H9 (cell line): ENCODE data around the gene ATAD2B. TPM values are rescaled to one million over a fixed set of nuclear protein-coding genes. Genes with fewer than 3 reads are reported as not detected.

ENCODE experiments used
- DNase-seq: peaks from one replicate; pipeline ENCODE4 v3.0.0-alpha.2; 2017
- H2AFZ ChIP-seq: one replicate; pipeline ENCODE4 v1.6.1; 2013; ENCODE audit warnings: mild to moderate bottlenecking, low read length, control low read depth, moderate library complexity
- H2AK5ac ChIP-seq: 2 replicates; pipeline ENCODE4 v1.6.1; 2013; ENCODE audit warnings: low read length, control low read depth, mixed read lengths; ENCODE audit not compliant: insufficient read length
- H2BK120ac ChIP-seq: one replicate; pipeline ENCODE4 v1.6.1; 2013; ENCODE audit warnings: low read depth, mild to moderate bottlenecking, low read length, control low read depth, inconsistent platforms; ENCODE audit not compliant: poor library complexity, severe bottlenecking
- H2BK12ac ChIP-seq: 2 replicates; pipeline ENCODE4 v1.6.1; 2013; ENCODE audit warnings: low read length, control low read depth, mixed read lengths, low read depth; ENCODE audit not compliant: insufficient read length
- H2BK15ac ChIP-seq: 2 replicates; pipeline ENCODE4 v1.6.1; 2013; ENCODE audit warnings: low read depth, low read length, control low read depth
- H2BK20ac ChIP-seq: one replicate; pipeline ENCODE4 v1.6.1; 2013; ENCODE audit warnings: low read depth, mild to moderate bottlenecking, low read length, control low read depth, inconsistent platforms; ENCODE audit not compliant: poor library complexity, severe bottlenecking
- H2BK5ac ChIP-seq: 2 replicates; pipeline ENCODE4 v1.6.1; 2013; ENCODE audit warnings: low read length, control low read depth, mixed read lengths; ENCODE audit not compliant: insufficient read length
- H3K14ac ChIP-seq: 2 replicates; pipeline ENCODE4 v1.6.1; 2013; ENCODE audit warnings: low read length, control low read depth; ENCODE audit not compliant: insufficient read depth
- H3K18ac ChIP-seq: 2 replicates; pipeline ENCODE4 v1.6.1; 2013; ENCODE audit warnings: low read depth, mild to moderate bottlenecking, mixed read lengths, low read length, control low read depth; ENCODE audit not compliant: insufficient read length
- H3K23ac ChIP-seq: 2 replicates; pipeline ENCODE4 v1.6.1; 2013; ENCODE audit warnings: low read length, control low read depth, mixed read lengths, low read depth; ENCODE audit not compliant: insufficient read length
- H3K23me2 ChIP-seq: 2 replicates; pipeline ENCODE4 v1.6.1; 2013; ENCODE audit warnings: low read depth, mild to moderate bottlenecking, mixed read lengths, low read length, control low read depth; ENCODE audit not compliant: insufficient read length, poor library complexity, severe bottlenecking
- H3K27ac ChIP-seq: 2 replicates; pipeline ENCODE4 v1.5.1; 2013; ENCODE audit warnings: low read length, control low read depth, mixed read lengths, low read depth; ENCODE audit not compliant: insufficient read length
- H3K27me3 ChIP-seq: 2 replicates; pipeline ENCODE4 v1.6.1; 2013; ENCODE audit warnings: low read length, control low read depth, inconsistent platforms; ENCODE audit not compliant: insufficient read depth
- H3K4ac ChIP-seq: 2 replicates; pipeline ENCODE4 v1.6.1; 2013; ENCODE audit warnings: low read depth, mild to moderate bottlenecking, control low read depth, inconsistent platforms, low read length, moderate library complexity
- H3K4me1 ChIP-seq: 2 replicates; pipeline ENCODE4 v1.6.1; 2013; ENCODE audit warnings: low read length, control low read depth, inconsistent platforms; ENCODE audit not compliant: insufficient read depth
- H3K4me2 ChIP-seq: 2 replicates; pipeline ENCODE4 v1.6.1; 2013; ENCODE audit warnings: low read length, control low read depth, mixed read lengths; ENCODE audit not compliant: insufficient read length, insufficient read depth
- H3K56ac ChIP-seq: 2 replicates; pipeline ENCODE4 v1.6.1; 2013; ENCODE audit warnings: low read depth, mild to moderate bottlenecking, mixed read lengths, low read length, control low read depth; ENCODE audit not compliant: insufficient read length
- H3K79me1 ChIP-seq: 2 replicates; pipeline ENCODE4 v1.6.1; 2013; ENCODE audit warnings: low read depth, mild to moderate bottlenecking, moderate library complexity, low read length, control low read depth, inconsistent platforms; ENCODE audit not compliant: insufficient read depth, poor library complexity, severe bottlenecking
- H3K79me2 ChIP-seq: 2 replicates; pipeline ENCODE4 v1.6.1; 2013; ENCODE audit warnings: low read length, control low read depth, inconsistent platforms; ENCODE audit not compliant: insufficient read depth
- H3K9ac ChIP-seq: 2 replicates; pipeline ENCODE4 v1.6.1; 2013; ENCODE audit warnings: low read length, control low read depth, mixed read lengths; ENCODE audit not compliant: insufficient read length; ENCODE audit errors: extremely low read depth
- H3K9me3 ChIP-seq: one replicate; pipeline ENCODE4 v1.6.1; 2013; ENCODE audit warnings: low read depth, low read length, inconsistent platforms; ENCODE audit not compliant: control insufficient read depth
- H3T11ph ChIP-seq: one replicate; pipeline ENCODE4 v1.6.1; 2013; ENCODE audit warnings: mild to moderate bottlenecking, low read length, control low read depth, inconsistent platforms
- H4K20me1 ChIP-seq: one replicate; pipeline ENCODE4 v1.6.1; 2013; ENCODE audit not compliant: control insufficient read depth, insufficient read length, insufficient read depth
- H4K5ac ChIP-seq: 2 replicates; pipeline ENCODE4 v1.6.1; 2013; ENCODE audit warnings: low read depth, mild to moderate bottlenecking, mixed read lengths, low read length, control low read depth; ENCODE audit not compliant: insufficient read length
- H4K8ac ChIP-seq: replicated peaks from 2 replicates; pipeline ENCODE4 v1.6.1; 2013; ENCODE audit warnings: low read length, control low read depth, mixed read lengths, low read depth; ENCODE audit not compliant: insufficient read length
- H4K91ac ChIP-seq: 2 replicates; pipeline ENCODE4 v1.6.1; 2013; ENCODE audit warnings: low read depth, mild to moderate bottlenecking, moderate library complexity, mixed read lengths, low read length, control low read depth; ENCODE audit not compliant: insufficient read length
- H3K27ac Mint-ChIP-seq, 3 experiments: 2 replicates in 2 of 3; 3 replicates in 1 of 3; pipeline ENCODE4 v1.8.0; 2020 to 2021; ENCODE audit warnings: mixed read lengths in 3 of 3, mild to moderate bottlenecking in 1 of 3, moderate library complexity in 1 of 3
- H3K27me3 Mint-ChIP-seq: 2 replicates; pipeline ENCODE4 v1.8.0; 2021; ENCODE audit warnings: low read depth, mild to moderate bottlenecking, moderate library complexity, mixed read lengths
- H3K36me3 Mint-ChIP-seq, 3 experiments: 2 replicates in 2 of 3; 3 replicates in 1 of 3; pipeline ENCODE4 v1.8.0; 2020 to 2021; ENCODE audit warnings: low read depth in 3 of 3, mixed read lengths in 3 of 3; ENCODE audit not compliant: insufficient read depth in 1 of 3
- H3K4me1 Mint-ChIP-seq, 2 experiments: 2 replicates each; pipeline ENCODE4 v1.8.0; 2020; ENCODE audit warnings: mixed read lengths in 2 of 2
- H3K4me3 Mint-ChIP-seq, 2 experiments: 2 replicates in 1 of 2; 3 replicates in 1 of 2; pipeline ENCODE4 v1.8.0; 2020 to 2021; ENCODE audit warnings: mild to moderate bottlenecking in 2 of 2, mixed read lengths in 2 of 2, moderate library complexity in 1 of 2
- H3K9me3 Mint-ChIP-seq, 2 experiments: 2 replicates in 1 of 2; 3 replicates in 1 of 2; pipeline ENCODE4 v1.8.0; 2020; ENCODE audit warnings: mild to moderate bottlenecking in 2 of 2, mixed read lengths in 2 of 2, moderate library complexity in 1 of 2
- CTCF ChIP-seq: fragments of 200-600 bp; sonication (generic); conservative IDR thresholded peaks from 3 replicates; pipeline ENCODE4 v1.8.0; 2021; ENCODE audit warnings: antibody characterized with exemption, mild to moderate bottlenecking
- total RNA-seq: library from RNA; stranded (reverse); gene quantifications from 2 replicates; pipeline ENCODE4 v1.2.1, GENCODE V29; 2021

Gene ATAD2B
- total RNA-seq, 1 experiment from 2014 or later = 21.4 TPM

GRCh38 chr2:23791030-23791429 lies 135.9 kb downstream of the ATAD2B start:
- H3K23me2 ChIP-seq = no peaks in the 10 kb centered on the region
- H2BK12ac ChIP-seq = no peak overlapping the region
- Mint-ChIP-seq H3K27me3 (no peaks in the 10 kb centered on the region), H3K36me3 (peaks cover under 1% of the 10 kb centered on the region in 3 experiments; a peak in 5 of 7 replicates), H3K27ac (no peak overlapping the region), H3K9me3 (no peaks in the 10 kb centered on the region; a peak in 1 of 5 replicates), H3K4me1 (no peaks in the 10 kb centered on the region), H3K4me3 (no peak overlapping the region)
- H4K20me1 ChIP-seq = no peaks in the 10 kb centered on the region
- H3K79me2 ChIP-seq = no peaks in the 10 kb centered on the region
- DNase-seq = no peak
- H4K91ac ChIP-seq = no peak overlapping the region
- H4K8ac ChIP-seq = no peak overlapping the region
- H3T11ph ChIP-seq = no peak overlapping the region
- no peak overlapping the region for H2AFZ ChIP-seq
- H3K4ac ChIP-seq = no peak overlapping the region
- H2AK5ac ChIP-seq = no peak overlapping the region
- no peak overlapping the region for H3K56ac ChIP-seq
- H3K79me1 ChIP-seq = no peaks in the 10 kb centered on the region
- H2BK15ac ChIP-seq = no peak overlapping the region
- no peak overlapping the region for H3K27ac ChIP-seq
- no peak overlapping the region for H3K14ac ChIP-seq
- H3K9ac ChIP-seq = no peak overlapping the region
- H3K27me3 ChIP-seq = no peaks in the 10 kb centered on the region
- no peak for TF ChIP-seq CTCF
- H2BK20ac ChIP-seq = no peak overlapping the region
- H3K4me2 ChIP-seq = no peak overlapping the region
- H3K18ac ChIP-seq = no peak overlapping the region
- no peaks in the 10 kb centered on the region for H3K4me1 ChIP-seq
- H3K9me3 ChIP-seq = no peaks in the 10 kb centered on the region
- no peak overlapping the region for H2BK5ac ChIP-seq
- no peak overlapping the region for H4K5ac ChIP-seq
- no peak overlapping the region for H3K23ac ChIP-seq
- H2BK120ac ChIP-seq = no peak overlapping the region
